Muscle of back (tissue), 11 donors: ENCODE measurements around the gene OPRM1. TPM values are rescaled to one million over a fixed set of nuclear protein-coding genes. Genes with fewer than 3 reads are reported as not detected.
A peak's percentile ranks its signal among the peaks of the same experiment; 100 is the strongest.
"Not testable (repeated sequence)": the region's sequence is repeated elsewhere in the genome, so short reads cannot be mapped to it uniquely, and the experiment has no call there.

Experiments
- DNase-seq, 3 donors: peaks; one replicate each; pipeline versions ENCODE4 v3.0.0 to v3.0.0-alpha.2; 2013
- polyA plus RNA-seq, 10 donors: library from polyadenylated mRNA; unstranded; fragments of 120-200 nt; gene quantifications; one replicate each; pipeline ENCODE4 v1.2.1, GENCODE V29; 2013; ENCODE audit not compliant: insufficient read length in 10 of 10

OPRM1 gene
- polyA plus RNA-seq, 10 donors: 0.17 TPM; not detected in 9

- no peak for DNase-seq
These were observed 101.7 kb downstream of the OPRM1 start for GRCh38 chr6:154140743-154141142.

- DNase-seq: no peak
These were observed 104.7 kb downstream of the OPRM1 start for GRCh38 chr6:154143753-154144152.

- DNase-seq: peak; percentile 66 to 78 (median 73)
These were observed 115.4 kb downstream of the OPRM1 start for GRCh38 chr6:154154389-154154967.

DNA sequence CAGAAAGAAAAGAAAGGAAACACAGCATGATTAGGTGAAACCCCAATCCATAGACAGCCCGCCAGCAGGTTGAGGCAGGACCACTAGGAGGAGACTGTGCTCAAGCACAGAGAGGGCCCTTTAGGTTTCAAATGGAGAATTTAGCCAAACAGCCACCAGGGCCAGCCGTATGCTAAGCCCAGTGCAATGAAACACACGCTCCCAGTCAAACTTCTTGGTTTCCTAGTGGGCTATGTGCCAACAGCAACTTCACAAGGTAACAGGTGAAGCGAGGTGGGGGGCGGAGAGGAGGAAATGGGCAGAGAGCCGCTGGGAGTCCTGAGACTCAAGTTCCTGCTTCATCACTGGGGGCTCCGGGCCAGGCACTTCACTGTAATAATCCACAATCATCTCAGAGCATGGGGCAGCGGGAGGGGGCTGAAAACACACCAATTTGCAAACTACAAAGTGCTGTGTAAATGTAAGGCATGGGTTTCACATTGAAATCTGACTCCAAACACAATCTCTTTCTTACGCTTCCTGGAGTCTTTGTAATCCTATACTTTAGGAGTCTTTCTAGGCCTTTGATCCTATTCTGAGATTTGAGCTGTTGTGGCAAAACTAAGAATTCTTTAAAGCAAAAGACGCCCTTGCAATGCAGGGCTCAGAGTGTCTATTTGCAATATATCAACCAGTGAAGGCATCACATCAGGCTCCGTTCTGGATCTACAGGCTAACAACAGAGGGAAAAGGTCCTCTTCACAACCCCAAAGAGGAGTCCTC lies 117.3 kb downstream of the OPRM1 start:
- DNase-seq: peak in 1 of 3 donors; percentile 44

DNA sequence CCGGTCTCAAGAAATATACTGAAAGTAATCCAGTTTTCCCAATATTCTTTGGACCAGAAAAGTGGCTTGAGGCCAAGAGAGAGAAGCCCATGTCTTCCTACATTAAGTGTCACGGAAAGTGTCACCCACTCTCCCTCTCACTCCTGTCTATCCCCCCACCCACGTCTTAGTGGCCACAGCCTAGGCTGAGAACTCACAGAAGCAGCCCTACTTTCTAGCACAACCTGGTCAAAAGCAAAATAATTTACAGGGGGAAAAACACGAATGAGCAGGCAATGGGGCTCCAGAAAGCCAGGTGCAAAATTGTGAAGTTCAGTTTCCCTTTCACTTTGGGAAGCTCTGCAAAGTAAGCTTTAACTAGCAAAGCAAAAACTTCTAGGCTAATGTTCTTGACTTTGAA lies 118.0 kb downstream of the OPRM1 start:
- peak in 1 of 3 donors; percentile 48 for DNase-seq

DNA sequence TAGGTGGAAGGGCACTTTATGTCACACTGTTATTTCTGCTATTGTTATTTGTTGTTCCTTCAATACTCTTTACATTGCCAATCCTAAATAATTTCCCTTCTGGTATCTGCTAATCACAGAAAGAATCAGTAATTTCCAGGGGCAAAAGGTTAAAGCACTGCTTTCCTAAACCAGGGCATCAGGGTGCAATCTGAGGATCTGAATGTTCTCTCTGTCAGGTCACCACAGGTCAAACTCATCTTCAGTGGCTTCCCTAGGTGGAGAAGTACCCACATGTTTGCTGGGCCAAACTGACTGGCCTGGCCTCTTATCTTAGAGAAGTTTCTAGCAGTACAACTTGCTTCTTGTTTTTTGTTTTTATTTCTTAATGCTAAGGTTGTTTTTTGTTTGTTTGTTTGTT lies 118.7 kb downstream of the OPRM1 start:
- DNase-seq: no peak

DNA sequence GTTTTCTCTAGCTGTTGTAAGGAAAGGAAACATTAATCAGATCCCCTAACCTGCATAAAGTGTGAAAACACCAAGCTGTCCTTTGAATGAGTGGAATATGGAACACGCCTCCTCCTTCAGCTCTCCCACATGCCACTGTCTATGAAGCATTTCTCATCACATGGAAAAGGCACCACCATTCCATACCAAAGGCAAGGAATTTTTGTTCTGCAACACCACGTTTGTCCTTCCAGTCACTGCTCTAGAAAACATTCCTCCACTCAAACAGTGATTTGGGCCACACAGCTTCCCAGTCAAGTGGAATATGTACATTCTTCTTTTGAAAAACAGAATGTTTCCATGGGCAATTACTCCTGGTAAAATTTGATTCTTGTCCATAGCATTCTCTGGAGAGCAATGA lies 120.1 kb downstream of the OPRM1 start:
- no peak for DNase-seq

- DNase-seq: peak in 1 of 3 donors; percentile 16
These were observed 122.6 kb downstream of the OPRM1 start for GRCh38 chr6:154161689-154162088.

DNA sequence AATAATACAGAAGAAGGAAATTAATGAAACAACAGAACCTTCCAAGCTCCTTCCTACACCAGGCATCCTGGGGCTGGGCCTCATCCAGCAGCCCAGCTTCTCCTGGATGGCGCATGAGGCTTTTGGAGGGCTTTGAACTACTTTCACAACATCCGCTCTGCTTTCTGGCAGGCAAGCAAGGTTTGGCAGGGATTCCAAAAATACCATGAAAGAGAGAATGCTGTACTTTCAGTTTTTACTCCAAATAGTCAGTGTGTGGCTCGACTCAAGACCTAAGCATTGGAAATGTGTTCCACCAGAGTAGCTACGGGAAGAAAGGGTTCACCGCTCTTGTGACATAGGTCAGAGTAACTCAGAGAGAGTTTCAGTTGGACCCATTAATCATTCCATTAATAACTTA lies 125.4 kb downstream of the OPRM1 start:
- DNase-seq: peak; percentile 57 to 89 (median 86)

GRCh38 chr6:154165478-154165877 lies 126.4 kb downstream of the OPRM1 start:
- DNase-seq: no peak

- DNase-seq: no peak
These were observed 127.1 kb downstream of the OPRM1 start for GRCh38 chr6:154166140-154166539.

DNA sequence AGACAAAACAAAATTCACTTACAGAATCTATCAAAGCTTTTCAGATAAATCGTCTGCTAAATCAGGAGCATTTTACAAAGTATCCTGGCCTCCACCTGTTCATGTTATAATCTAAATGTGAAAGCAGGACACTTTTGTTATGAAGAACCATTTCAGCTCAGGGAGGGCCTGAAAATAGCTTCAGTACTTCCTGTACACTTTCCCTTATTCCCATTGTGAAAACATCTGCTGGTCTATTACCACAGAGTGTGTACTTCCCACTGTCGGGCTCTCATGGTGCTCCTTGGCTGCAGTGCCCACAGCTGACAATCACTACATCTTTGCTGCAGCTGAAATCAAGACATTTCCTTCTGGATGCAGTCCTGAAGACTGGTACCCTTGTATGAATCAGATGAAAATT lies 128.1 kb downstream of the OPRM1 start:
- DNase-seq: peak in 1 of 3 donors; percentile 16

DNA sequence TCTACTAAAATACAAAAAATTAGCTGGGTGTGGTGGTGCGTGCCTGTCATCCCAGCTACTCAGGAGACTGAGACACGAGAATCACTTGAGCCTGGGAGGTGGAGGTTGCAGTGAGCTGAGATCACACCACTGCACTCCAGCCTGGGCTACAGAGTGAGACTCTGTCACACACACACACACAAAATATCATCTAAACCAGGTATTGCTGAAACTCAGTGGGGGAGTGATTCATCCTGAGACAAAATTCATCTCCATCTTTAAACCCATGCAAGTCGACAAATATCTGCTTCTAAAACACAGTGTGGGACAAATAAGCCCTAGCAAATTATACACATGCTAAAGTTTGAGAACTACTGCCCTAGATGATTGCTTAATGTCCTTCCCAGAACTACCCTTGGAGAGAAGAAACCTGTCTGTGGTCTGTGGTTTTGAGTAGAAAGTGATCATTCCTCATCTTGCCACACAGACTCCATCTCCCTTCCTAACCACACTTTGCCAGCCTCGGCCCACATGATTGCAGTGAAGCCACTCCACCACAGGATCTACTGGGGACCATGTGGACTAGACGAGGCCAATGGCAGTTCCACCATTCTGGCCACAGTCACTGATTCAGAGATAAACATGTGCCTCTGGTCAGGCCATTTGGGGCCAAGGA lies 130.3 kb downstream of the OPRM1 start:
- DNase-seq: no peak

DNA sequence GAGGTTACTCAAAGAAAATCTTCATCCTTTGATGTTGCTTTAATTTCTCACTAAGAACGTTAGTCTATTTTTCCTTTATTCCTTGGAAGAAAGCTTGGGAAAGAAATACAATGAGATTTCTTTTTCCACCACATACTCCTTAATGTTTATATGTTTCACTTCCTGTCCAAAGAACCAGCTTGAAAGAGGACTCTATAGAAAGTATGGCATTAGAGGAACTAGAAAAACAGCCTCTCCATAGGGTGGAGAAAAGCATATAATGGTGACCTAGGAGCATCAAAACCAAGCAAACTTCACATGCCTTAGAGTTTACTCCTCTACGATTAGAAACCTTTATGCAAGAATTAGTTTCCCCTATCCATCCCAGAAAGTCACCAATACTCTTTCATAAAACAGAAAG lies 131.1 kb downstream of the OPRM1 start:
- DNase-seq: no peak

DNA sequence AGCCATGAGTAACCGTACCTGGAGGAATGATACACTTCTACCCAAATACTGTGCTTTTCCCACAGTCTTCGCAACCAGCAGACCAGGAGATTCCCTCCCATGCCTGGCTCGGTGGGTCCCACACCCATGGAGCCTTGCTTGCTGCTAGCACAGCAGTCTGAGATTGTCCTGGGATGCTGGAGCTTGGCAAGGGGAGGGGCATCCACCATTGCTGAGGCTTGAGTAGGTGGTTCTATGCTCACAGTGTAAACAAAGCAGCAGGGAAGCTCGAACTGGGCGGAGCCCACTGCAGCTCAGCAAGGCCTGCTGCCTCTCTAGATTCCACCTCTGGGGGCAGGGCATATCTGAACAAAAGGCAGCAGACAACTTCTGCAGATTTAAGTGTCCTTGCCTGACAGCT lies 133.4 kb downstream of the OPRM1 start:
- DNase-seq: not testable (repeated sequence)

GRCh38 chr6:154179434-154179833 lies 140.4 kb downstream of the OPRM1 start:
- no peak for DNase-seq

DNA sequence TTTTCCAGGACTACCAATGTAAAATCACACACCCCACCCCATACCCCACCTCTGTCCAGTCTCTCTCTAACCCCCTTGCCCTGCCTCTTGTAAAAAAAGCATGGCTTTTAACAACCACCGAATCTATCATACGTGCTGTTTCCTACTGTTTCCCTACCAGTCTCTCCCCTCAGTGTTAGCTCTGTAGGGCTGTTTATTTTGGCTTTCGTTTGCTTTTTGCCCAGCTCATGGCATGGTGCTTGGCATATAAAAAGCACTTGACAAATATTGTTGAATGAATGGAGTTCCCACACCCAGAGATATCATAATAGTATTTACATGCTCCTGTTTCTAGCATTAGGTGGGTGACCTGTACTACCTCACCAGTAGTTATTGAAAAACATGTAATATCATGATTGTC lies 148.2 kb downstream of the OPRM1 start:
- DNase-seq: no peak

GRCh38 chr6:154187714-154188113 lies 148.7 kb downstream of the OPRM1 start:
- DNase-seq: no peak

- no peak for DNase-seq
These were observed 157.4 kb downstream of the OPRM1 start for GRCh38 chr6:154196333-154196885.

DNA sequence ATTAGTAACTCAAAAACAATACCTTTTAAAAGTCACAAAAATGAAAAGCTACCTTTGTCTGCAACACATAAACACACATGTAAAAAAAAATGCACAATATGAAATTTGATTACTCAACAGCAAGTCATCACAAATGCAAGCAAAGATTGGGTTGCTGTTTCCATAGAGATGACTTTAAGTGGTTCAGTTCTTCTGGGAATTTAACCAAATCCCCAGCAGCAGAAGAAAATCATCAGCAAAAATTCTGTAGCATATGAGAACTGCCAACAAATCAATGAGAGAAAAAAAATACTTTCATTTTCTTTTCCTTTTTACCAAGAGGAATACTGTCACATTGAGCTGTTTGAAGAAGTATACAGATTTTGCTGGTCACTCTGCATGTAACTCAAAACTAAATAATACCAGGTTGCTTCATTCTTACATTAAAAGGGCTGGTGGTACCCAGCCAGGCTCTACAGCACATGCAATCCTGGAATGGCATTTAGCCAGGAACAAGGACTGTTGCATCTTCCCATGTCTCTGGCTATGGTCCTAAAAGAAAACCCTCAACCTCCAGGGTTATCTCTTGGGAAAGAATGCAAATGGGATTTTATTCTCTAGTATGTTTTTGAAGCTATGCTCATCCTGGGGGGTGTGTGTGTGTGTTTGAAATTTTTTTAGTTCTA lies 158.3 kb downstream of the OPRM1 start:
- peak; percentile 27 to 63 (median 32) for DNase-seq

DNA sequence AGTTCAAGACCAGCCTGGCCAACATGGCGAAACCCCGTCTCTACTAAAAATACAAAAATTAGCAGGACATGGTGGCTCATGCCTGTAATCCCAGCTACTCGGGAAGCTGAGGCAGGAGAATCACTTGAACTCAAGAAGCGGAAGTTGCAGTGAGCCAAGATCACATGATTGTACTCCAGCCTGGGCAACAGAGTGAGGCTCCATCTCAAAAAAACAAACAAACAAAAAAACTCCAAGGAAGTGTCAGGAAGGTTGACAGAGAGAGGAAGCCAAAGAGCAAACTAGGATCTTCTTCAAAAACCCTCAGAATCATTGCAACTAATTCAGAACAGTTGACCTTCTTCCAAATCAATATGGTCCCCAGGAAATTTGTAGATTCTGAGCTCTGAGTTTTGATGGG lies 162.6 kb downstream of the OPRM1 start:
- not testable (repeated sequence) for DNase-seq

DNA sequence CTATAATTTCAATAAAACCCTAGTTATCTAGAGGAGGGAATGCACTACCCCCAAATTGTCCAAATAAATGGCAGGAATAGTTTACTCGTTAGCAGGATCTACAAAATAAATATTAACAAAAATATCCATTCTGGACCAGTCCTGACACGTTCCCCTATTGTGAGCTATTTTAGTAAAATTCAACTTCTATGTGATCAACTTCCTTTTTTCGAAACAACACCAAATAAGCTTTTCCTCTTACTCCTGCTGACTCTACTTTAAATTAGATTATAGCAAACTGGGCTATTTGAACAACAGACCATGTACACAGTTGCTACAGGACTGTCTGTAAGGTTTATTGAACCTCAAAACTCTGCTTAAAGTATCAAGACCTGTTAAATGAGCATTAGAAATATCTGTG lies 163.3 kb downstream of the OPRM1 start:
- no peak for DNase-seq
